Panc1 (cell line): ENCODE data around the gene SMARCA2. TPM values are rescaled to one million over a fixed set of nuclear protein-coding genes. Genes with fewer than 3 reads are reported as not detected.

Experiments used
- ATAC-seq: fragments of 200-7000 bp; cut with Tn5 transposase; 2 replicates; pipeline ENCODE4 v1.9.1; 2020; ENCODE audit warnings: mild to moderate bottlenecking, moderate library complexity
- BruUV-seq: library from RNA; stranded (reverse); fragments of 400-500 nt; replicated peaks from 2 replicates; lab custom pipeline; 2021; lab: Mats Ljungman, UMichigan
- CTCF ChIA-PET: fragments of 300-600 bp; sonication (Branson Sonifier 250); formaldehyde crosslinking; loops from one replicate; lab custom pipeline; 2022; ENCODE audit warnings: antibody characterized with exemption; lab: Charles Lee
- POLR2A ChIA-PET: fragments of 300-600 bp; sonication (Branson Sonifier 250); formaldehyde crosslinking; loops from one replicate; lab custom pipeline; 2022; ENCODE audit warnings: antibody characterized with exemption; lab: Charles Lee
- DNase-seq: peaks from one replicate; pipeline ENCODE4 v3.0.0-alpha.2; 2010; ENCODE audit warnings: low read depth, low spot score
- H3K27ac ChIP-seq: 2 replicates; pipeline ENCODE4 v1.5.1; 2011; ENCODE audit warnings: mild to moderate bottlenecking, low read length, inconsistent platforms
- H3K27me3 ChIP-seq: fragments of 200-500 bp; sonication (Bioruptor generic); 2 replicates; pipeline ENCODE4 v1.6.0; 2014; ENCODE audit warnings: low read length, inconsistent platforms; ENCODE audit not compliant: control insufficient read depth, insufficient read depth
- H3K36me3 ChIP-seq: fragments of 200-500 bp; sonication (Bioruptor generic); 2 replicates; pipeline ENCODE4 v1.5.1; 2014; ENCODE audit warnings: inconsistent platforms, mild to moderate bottlenecking, low read length, moderate library complexity; ENCODE audit not compliant: control insufficient read depth, insufficient read depth
- H3K4me1 ChIP-seq: 2 replicates; pipeline ENCODE4 v1.5.1; 2011; ENCODE audit warnings: inconsistent platforms, mild to moderate bottlenecking, low read length, moderate library complexity; ENCODE audit not compliant: control insufficient read depth, insufficient read depth
- H3K4me3 ChIP-seq, 2 experiments: 2 replicates each; pipeline ENCODE4 v1.5.1; 2011 to 2012; ENCODE audit warnings: low read depth in 2 of 2, low read length in 2 of 2, mild to moderate bottlenecking in 2 of 2, inconsistent platforms in 1 of 2, moderate library complexity in 1 of 2
- H3K9me3 ChIP-seq: fragments of 200-500 bp; sonication (Bioruptor generic); 2 replicates; pipeline ENCODE4 v1.5.1; 2014; ENCODE audit warnings: low read depth, mild to moderate bottlenecking, inconsistent platforms, low read length, moderate library complexity; ENCODE audit not compliant: control insufficient read depth, insufficient read depth
- POLR2AphosphoS5 ChIP-seq: IDR thresholded peaks from 2 replicates; pipeline ENCODE4 v1.6.1; 2012; ENCODE audit warnings: mild to moderate bottlenecking, low read depth, low read length, moderate library complexity
- SIN3A ChIP-seq: IDR thresholded peaks from 2 replicates; pipeline ENCODE4 v1.6.1; 2012; ENCODE audit warnings: low read depth, mild to moderate bottlenecking, low read length, moderate library complexity, borderline replicate concordance; ENCODE audit not compliant: insufficient read depth
- TCF7L2 ChIP-seq: IDR thresholded peaks from 2 replicates; pipeline ENCODE4 v1.6.1; 2011; ENCODE audit warnings: mild to moderate bottlenecking, low read depth, low read length, inconsistent platforms
- in situ Hi-C: cut with HindIII; loops from 2 replicates; pipeline ENCODE4 v1.10.0; 2016; ENCODE audit warnings: low sequenced_read_pairs, low pct_unique_long_range_greater_than_20kb
- intact Hi-C: fragments of 100-400 bp; cut with micrococcal nuclease; formaldehyde crosslinking; loops from one replicate; pipeline ENCODE4 v1.10.0; 2022; ENCODE audit not compliant: unreplicated experiment
- total RNA-seq: library from RNA; stranded (reverse); gene quantifications from one replicate; pipeline ENCODE4 v1.2.1, GENCODE V29; 2021; ENCODE audit not compliant: unreplicated experiment
- TF ChIP-seq, protein P1 (sequence below), 2 experiments: IDR thresholded peaks; 2 replicates each; pipeline ENCODE4 v1.6.1; 2011 to 2012; ENCODE audit warnings: low read depth in 2 of 2, control low read depth in 1 of 2, low read length in 1 of 2, mild to moderate bottlenecking in 1 of 2, moderate library complexity in 1 of 2; ENCODE audit not compliant: insufficient read depth in 1 of 2
- TF ChIP-seq, protein P2 (sequence below): fragments of 450-650 bp; IDR thresholded peaks from 2 replicates; pipeline ENCODE4 v1.5.1; 2017; ENCODE audit warnings: mild to moderate bottlenecking

The SMARCA2 gene
- total RNA-seq, 1 experiment from 2014 or later: 13.3 TPM

DNA sequence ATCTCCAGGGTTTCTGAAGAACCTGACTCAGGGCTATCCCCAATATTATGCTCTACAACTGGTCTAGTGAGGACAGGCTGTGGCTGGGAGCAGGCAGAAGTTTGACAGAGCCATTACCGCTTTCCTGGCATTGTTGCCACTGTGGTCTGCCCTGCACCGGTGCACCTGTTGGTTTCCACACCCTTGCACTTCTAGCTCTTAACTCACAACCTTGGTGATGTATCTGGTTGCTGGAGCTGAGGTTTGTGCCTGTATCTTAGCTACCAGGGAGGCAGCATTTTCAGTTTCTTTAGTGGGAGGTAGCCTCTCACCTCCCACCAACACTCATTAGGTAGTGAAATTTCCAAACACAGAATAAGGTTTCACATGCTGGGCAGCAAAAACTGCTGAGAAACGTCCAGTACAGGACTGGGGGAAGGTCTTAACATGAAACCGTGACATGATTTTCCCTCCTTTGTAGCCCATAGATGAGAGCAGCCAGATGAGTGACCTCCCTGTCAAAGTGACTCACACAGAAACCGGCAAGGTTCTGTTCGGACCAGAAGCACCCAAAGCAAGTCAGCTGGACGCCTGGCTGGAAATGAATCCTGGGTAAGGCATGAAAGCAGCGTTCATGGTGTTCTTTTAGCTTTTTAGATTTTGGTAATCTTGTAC lies 57.7 kb downstream of the SMARCA2 start:
- Histone ChIP-seq H3K4me3 (no peak overlapping the region), H3K9me3 (no peaks in the 10 kb centered on the region), H3K4me1 (no peaks in the 10 kb centered on the region), H3K27ac (no peak overlapping the region), H3K27me3 (no peaks in the 10 kb centered on the region), H3K36me3 (no peaks in the 10 kb centered on the region)
- BruUV-seq: no TSS peak
- TF ChIP-seq SIN3A (no peak), TCF7L2 (no peak), POLR2AphosphoS5 (no peak)
- TF ChIP-seq, protein P1, sequence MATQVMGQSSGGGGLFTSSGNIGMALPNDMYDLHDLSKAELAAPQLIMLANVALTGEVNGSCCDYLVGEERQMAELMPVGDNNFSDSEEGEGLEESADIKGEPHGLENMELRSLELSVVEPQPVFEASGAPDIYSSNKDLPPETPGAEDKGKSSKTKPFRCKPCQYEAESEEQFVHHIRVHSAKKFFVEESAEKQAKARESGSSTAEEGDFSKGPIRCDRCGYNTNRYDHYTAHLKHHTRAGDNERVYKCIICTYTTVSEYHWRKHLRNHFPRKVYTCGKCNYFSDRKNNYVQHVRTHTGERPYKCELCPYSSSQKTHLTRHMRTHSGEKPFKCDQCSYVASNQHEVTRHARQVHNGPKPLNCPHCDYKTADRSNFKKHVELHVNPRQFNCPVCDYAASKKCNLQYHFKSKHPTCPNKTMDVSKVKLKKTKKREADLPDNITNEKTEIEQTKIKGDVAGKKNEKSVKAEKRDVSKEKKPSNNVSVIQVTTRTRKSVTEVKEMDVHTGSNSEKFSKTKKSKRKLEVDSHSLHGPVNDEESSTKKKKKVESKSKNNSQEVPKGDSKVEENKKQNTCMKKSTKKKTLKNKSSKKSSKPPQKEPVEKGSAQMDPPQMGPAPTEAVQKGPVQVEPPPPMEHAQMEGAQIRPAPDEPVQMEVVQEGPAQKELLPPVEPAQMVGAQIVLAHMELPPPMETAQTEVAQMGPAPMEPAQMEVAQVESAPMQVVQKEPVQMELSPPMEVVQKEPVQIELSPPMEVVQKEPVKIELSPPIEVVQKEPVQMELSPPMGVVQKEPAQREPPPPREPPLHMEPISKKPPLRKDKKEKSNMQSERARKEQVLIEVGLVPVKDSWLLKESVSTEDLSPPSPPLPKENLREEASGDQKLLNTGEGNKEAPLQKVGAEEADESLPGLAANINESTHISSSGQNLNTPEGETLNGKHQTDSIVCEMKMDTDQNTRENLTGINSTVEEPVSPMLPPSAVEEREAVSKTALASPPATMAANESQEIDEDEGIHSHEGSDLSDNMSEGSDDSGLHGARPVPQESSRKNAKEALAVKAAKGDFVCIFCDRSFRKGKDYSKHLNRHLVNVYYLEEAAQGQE (IDR thresholded peaks at IDR 0.05; ENCODE audit: insufficient read depth in 1 of 2, low read depth in 2 of 2, low read length in 1 of 2): no peak
- TF ChIP-seq, protein P2, sequence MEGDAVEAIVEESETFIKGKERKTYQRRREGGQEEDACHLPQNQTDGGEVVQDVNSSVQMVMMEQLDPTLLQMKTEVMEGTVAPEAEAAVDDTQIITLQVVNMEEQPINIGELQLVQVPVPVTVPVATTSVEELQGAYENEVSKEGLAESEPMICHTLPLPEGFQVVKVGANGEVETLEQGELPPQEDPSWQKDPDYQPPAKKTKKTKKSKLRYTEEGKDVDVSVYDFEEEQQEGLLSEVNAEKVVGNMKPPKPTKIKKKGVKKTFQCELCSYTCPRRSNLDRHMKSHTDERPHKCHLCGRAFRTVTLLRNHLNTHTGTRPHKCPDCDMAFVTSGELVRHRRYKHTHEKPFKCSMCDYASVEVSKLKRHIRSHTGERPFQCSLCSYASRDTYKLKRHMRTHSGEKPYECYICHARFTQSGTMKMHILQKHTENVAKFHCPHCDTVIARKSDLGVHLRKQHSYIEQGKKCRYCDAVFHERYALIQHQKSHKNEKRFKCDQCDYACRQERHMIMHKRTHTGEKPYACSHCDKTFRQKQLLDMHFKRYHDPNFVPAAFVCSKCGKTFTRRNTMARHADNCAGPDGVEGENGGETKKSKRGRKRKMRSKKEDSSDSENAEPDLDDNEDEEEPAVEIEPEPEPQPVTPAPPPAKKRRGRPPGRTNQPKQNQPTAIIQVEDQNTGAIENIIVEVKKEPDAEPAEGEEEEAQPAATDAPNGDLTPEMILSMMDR: no peak
- intact Hi-C loops (no loop called here), in situ Hi-C loops (no loop called here)
- DNase-seq (no peak), ATAC-seq (no peak)
- POLR2A ChIA-PET: no interaction called here
- CTCF ChIA-PET: no interaction called here

- ChIA-PET CTCF (no interaction called here), POLR2A (no interaction called here)
- in situ Hi-C loops: no loop called here
- no peak overlapping the region for H3K4me3 ChIP-seq
- ATAC-seq (no peak), DNase-seq (no peak)
- no peaks in the 10 kb centered on the region for H3K27me3 ChIP-seq
- H3K9me3 ChIP-seq: no peaks in the 10 kb centered on the region
- TF ChIP-seq TCF7L2 (no peak), SIN3A (no peak)
- TF ChIP-seq, protein P1 (IDR thresholded peaks at IDR 0.05; ENCODE audit: insufficient read depth in 1 of 2, low read depth in 2 of 2, low read length in 1 of 2): no peak
- BruUV-seq: no TSS peak
- no peaks in the 10 kb centered on the region for H3K36me3 ChIP-seq
- intact Hi-C loops: no loop called here
- no peak overlapping the region for H3K27ac ChIP-seq
- no peaks in the 10 kb centered on the region for H3K4me1 ChIP-seq
These were observed 67.6 kb downstream of the SMARCA2 start for GRCh38 chr9:2082772-2083171.
